Stimulated activated CD8-positive, alpha-beta memory T cell treated with anti-CD3 and anti-CD28 coated beads, Interleukin-7, amount 100 ng/mL, for 4 hours (primary cell): ENCODE measurements around the gene POLG.
"Not testable (repeated sequence)": the region's sequence is repeated elsewhere in the genome, so short reads cannot be mapped to it uniquely, and the experiment has no call there.

Experiments used
- DNase-seq, 2 donors: peaks; one replicate each; pipeline ENCODE4 v3.0.0-alpha.2; 2020; ENCODE audit warnings: low read depth in 2 of 2

The POLG gene

DNA sequence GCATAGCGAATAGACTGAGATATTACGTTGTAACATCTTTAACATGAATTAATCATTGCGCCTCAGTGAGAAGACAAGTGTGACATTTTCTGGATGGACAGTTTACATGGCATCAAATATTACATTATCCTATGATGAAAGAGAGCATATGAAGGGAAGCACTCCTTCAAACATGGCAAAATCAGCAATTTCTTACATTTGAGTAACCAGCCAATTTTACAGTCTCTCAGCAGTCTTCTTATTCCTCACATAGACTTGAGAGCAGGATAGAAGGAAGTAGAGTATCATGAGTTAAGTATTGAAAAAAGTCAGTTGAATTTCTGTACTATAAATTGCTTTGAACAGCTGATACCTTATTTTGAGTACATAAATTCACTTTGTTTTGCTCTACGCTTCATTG is 52.0 kb downstream of the POLG start:
- no peak for DNase-seq

DNA sequence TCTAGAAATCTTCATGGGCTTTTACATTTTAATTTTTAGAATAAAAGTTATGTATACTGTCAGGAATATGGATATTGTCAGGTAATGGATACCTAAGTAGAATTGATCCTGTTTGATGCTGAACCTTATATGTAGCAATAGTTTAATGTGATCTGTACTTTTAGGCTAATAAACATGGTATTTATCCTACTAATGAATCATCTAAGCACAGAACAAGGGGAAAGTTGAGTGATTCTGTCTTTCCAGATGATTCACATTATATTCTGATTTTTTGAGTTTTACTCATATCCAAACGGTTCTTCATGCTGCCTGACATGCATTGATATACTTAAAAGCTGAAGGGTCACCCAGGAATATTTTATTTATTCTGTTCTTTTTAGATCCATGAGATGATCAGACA is 56.3 kb downstream of the POLG start:
- no peak for DNase-seq

DNA sequence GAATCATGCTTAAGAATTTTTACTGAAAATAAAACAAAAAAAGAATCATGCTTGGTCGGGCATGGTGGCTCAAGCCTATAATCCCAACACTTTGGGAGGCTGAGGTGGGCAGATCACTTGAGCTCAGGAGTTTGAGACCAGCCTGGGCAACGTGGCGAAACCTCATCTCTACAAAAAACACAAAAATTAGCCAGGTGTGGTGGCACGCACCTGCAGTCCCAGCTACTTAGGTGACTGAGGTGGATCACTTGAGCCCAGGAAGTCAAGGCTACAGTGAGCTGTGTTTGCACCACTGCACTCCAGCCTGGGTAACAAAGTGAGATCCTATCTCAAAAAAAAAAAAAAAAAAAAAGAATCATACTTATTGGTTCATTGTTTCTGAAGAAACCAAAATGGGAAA is 57.3 kb downstream of the POLG start:
- DNase-seq, result not testable (repeated sequence)
